Upper lobe of left lung (tissue), 6 donors: ENCODE data around the gene IST1. TPM values are rescaled to one million over a fixed set of nuclear protein-coding genes. Genes with fewer than 3 reads are reported as not detected.

Experiments
- ATAC-seq, 2 donors: fragments of 200-7000 bp; cut with Tn5 transposase; one replicate each; pipeline ENCODE4 v1.9.1; 2022; ENCODE audit warnings: mild to moderate bottlenecking in 2 of 2, moderate library complexity in 2 of 2; ENCODE audit not compliant: low FRiP score in 2 of 2
- DNase-seq, 2 donors: peaks; one replicate each; pipeline ENCODE4 v3.0.0-alpha.2; 2019 to 2020
- H3K27ac ChIP-seq, 4 donors: fragments of 200-600 bp; sonication (generic); one replicate each; pipeline ENCODE4 v1.5.1; 2016 to 2019
- H3K27me3 ChIP-seq, 4 donors: fragments of 200-600 bp; sonication (generic); one replicate each; pipeline ENCODE4 v1.5.1; 2017 to 2019
- H3K36me3 ChIP-seq, 4 donors: fragments of 200-600 bp; sonication (generic); one replicate each; pipeline ENCODE4 v1.5.1; 2016 to 2019
- H3K4me1 ChIP-seq, 4 donors: fragments of 200-600 bp; sonication (generic); one replicate each; pipeline ENCODE4 v1.5.1; 2018 to 2019
- H3K4me3 ChIP-seq, 4 donors: fragments of 200-600 bp; sonication (generic); one replicate each; pipeline ENCODE4 v1.5.1; 2017 to 2019; ENCODE audit warnings: mild to moderate bottlenecking in 2 of 4, moderate library complexity in 1 of 4
- H3K9me3 ChIP-seq, 4 donors: fragments of 200-600 bp; sonication (generic); one replicate each; pipeline ENCODE4 v1.5.1; 2018 to 2019
- EP300 ChIP-seq, 4 donors: sonication (generic); formaldehyde crosslinking; IDR thresholded peaks; one replicate each; pipeline ENCODE4 v1.5.1; 2017; ENCODE audit warnings: antibody characterized with exemption in 4 of 4, control low read depth in 2 of 4
- POLR2A ChIP-seq, 4 donors: fragments of 450-650 bp; IDR thresholded peaks; one replicate each; pipeline ENCODE4 v1.5.1; 2016 to 2017; ENCODE audit warnings: antibody characterized with exemption in 4 of 4, mild to moderate bottlenecking in 2 of 4
- POLR2AphosphoS5 ChIP-seq, 2 donors: sonication (generic); formaldehyde crosslinking; IDR thresholded peaks; one replicate each; pipeline ENCODE4 v1.5.1; 2017; ENCODE audit warnings: antibody characterized with exemption in 2 of 2
- WGBS, 2 donors: methylation state at CpG; one replicate each; pipeline ENCODE4 v1.1.5; 2017 to 2018; 5-methylcytosine and 5-hydroxymethylcytosine counted together
- total RNA-seq, 6 donors: library from RNA; depleted of rRNA in 4 of 6; stranded (reverse); fragments of >200 nt in 4 of 6; gene quantifications; one replicate each; pipeline versions ENCODE4 v1.1.0 to v1.2.1, GENCODE V29; 2016 to 2021
- TF ChIP-seq, protein P1 (sequence below), 6 experiments: fragments of 450-650 bp in 4 of 6; fragments of 200-600 bp in 2 of 6; sonication (generic) in 2 of 6; IDR thresholded peaks; one replicate each; pipeline ENCODE4 v1.5.1; 2016 to 2019; ENCODE audit warnings: antibody characterized with exemption in 6 of 6
- donor health status: DM: no; HTN: no; CAD: no; lungs with moderate emphysema.
- donor health status: DM: no; HTN: yes; CAD: no; lungs with severe emphysema.

The IST1 gene
- total RNA-seq, 6 donors from 2014 or later = 164 to 224 (median 176) TPM

DNA sequence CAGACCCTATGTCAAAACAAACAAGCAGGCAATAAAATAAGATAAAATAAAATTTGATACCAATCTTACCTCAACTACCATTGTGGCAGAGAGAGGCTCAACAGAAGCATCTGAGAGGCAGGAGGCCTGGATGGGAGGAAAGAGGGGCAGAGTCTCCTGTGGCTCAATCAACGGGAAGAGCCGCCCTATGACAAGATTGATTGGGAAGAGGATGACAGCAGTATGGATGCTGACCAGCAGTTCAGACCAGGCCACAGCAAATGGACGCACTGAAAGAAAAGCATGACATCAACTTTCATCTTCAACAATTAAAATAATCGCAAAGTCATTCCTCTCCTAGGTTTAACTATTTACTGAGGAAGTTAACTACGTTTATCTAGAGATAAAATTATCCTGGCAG, 57.5 kb downstream of the IST1 start:
- no peak overlapping the region for H3K27ac ChIP-seq
- TF ChIP-seq EP300 (IDR thresholded peaks at IDR 0.05) = no peak
- TF ChIP-seq, protein P1, sequence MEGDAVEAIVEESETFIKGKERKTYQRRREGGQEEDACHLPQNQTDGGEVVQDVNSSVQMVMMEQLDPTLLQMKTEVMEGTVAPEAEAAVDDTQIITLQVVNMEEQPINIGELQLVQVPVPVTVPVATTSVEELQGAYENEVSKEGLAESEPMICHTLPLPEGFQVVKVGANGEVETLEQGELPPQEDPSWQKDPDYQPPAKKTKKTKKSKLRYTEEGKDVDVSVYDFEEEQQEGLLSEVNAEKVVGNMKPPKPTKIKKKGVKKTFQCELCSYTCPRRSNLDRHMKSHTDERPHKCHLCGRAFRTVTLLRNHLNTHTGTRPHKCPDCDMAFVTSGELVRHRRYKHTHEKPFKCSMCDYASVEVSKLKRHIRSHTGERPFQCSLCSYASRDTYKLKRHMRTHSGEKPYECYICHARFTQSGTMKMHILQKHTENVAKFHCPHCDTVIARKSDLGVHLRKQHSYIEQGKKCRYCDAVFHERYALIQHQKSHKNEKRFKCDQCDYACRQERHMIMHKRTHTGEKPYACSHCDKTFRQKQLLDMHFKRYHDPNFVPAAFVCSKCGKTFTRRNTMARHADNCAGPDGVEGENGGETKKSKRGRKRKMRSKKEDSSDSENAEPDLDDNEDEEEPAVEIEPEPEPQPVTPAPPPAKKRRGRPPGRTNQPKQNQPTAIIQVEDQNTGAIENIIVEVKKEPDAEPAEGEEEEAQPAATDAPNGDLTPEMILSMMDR (IDR thresholded peaks at IDR 0.05) = no peak
- no peak for TF ChIP-seq POLR2A (IDR thresholded peaks at IDR 0.05)
- no peak for TF ChIP-seq POLR2AphosphoS5 (IDR thresholded peaks at IDR 0.05)
- WGBS, 2 donors = 50 to 51% methylated on average over 5 of the region's 5 CpGs
- H3K4me1 ChIP-seq = no peaks in the 10 kb centered on the region
- DNase-seq = no peak
- no peaks in the 10 kb centered on the region for H3K36me3 ChIP-seq
- no peak for ATAC-seq
- H3K27me3 ChIP-seq = no peaks in the 10 kb centered on the region
- no peaks in the 10 kb centered on the region for H3K9me3 ChIP-seq
- no peak overlapping the region for H3K4me3 ChIP-seq

DNA sequence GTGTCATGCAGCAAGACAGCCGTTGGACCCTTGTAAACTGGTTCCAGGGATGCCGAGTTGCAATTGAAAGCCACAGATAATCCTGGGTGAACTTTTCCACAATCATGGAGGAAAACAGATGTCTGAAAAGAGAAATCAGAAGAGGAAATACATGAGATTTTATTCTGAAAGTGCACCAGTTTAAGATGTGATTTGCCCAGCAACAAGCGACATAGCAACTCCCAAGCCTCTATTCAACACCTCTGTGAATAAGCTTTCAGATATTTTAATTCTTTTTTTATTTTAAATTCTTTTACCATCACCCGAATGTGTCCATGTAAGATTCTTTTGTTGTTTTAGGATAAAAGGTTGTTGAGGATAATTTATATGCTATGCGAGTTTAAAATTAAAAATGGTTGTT, 58.8 kb downstream of the IST1 start:
- WGBS, 2 donors = 69 to 87% methylated on average over 5 of the region's 5 CpGs
- H3K9me3 ChIP-seq = no peaks in the 10 kb centered on the region
- ATAC-seq (no peak), DNase-seq (no peak)
- H3K36me3 ChIP-seq = no peaks in the 10 kb centered on the region
- H3K27me3 ChIP-seq = no peaks in the 10 kb centered on the region
- H3K27ac ChIP-seq = no peak overlapping the region
- H3K4me3 ChIP-seq = no peak overlapping the region
- TF ChIP-seq, protein P1 (IDR thresholded peaks at IDR 0.05) = no peak
- no peaks in the 10 kb centered on the region for H3K4me1 ChIP-seq

DNA sequence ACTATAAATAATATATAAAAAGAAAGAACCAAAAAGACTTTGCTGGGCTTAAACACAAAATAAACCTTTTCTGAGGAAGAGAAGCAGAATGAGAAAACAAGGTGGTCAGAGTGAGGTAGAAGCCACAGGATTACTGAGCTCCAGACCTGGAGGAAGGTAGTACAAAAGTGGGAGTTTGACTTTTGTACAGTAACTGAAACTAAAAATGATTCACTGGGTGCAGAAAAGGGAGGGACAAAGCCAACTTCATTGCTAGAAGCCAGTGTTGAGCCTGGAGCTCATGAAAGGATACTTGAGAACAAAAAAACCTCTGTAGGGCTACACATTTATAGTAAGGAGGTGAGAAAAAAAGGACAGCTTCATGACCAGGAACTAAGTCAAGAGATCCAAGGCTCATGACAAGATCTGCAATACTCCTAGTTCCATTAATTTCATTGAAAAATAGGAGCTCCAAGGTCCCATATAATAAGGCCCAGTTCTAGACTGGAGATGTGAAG, 59.4 kb downstream of the IST1 start:
- Histone ChIP-seq H3K4me3 (no peak overlapping the region), H3K4me1 (no peaks in the 10 kb centered on the region), H3K36me3 (no peaks in the 10 kb centered on the region), H3K27me3 (no peaks in the 10 kb centered on the region), H3K9me3 (no peaks in the 10 kb centered on the region), H3K27ac (no peak overlapping the region)
- ATAC-seq (no peak), DNase-seq (no peak)
- TF ChIP-seq POLR2A (IDR thresholded peaks at IDR 0.05) (no peak), POLR2AphosphoS5 (IDR thresholded peaks at IDR 0.05) (no peak), EP300 (IDR thresholded peaks at IDR 0.05) (no peak)
- TF ChIP-seq, protein P1 (IDR thresholded peaks at IDR 0.05) = no peak

DNA sequence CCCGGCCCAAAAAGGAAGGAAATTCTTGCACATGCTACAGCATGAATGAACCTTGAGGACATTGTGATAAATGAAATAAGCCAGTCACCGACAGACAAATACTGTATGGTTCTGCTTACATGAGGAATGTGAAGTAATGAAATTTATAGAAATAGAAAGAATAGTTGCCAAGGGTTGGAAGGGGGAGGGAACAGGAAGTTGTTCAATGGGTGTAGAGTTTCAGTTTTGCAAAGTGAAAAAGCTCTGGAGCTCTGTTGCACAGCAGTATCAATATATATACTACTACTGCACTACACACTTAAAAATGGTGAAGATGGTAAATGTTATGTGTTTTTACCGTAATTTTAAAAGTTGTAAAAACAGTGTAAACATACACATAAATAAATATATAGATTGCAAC, 61.2 kb downstream of the IST1 start:
- Histone ChIP-seq H3K4me3 (no peak overlapping the region), H3K4me1 (no peaks in the 10 kb centered on the region), H3K9me3 (no peaks in the 10 kb centered on the region), H3K27me3 (no peaks in the 10 kb centered on the region), H3K27ac (no peak overlapping the region), H3K36me3 (no peaks in the 10 kb centered on the region)
- DNase-seq (no peak), ATAC-seq (no peak)
- WGBS, 2 donors = 45 to 66% methylated on average over 3 of the region's 3 CpGs
- TF ChIP-seq, protein P1 (IDR thresholded peaks at IDR 0.05) = no peak
- no peak for TF ChIP-seq EP300 (IDR thresholded peaks at IDR 0.05)
- TF ChIP-seq POLR2AphosphoS5 (IDR thresholded peaks at IDR 0.05) = no peak
- TF ChIP-seq POLR2A (IDR thresholded peaks at IDR 0.05) = no peak
